ENCODE data around the gene AGBL3.
"Not testable (repeated sequence)": the region's sequence is repeated elsewhere in the genome, so short reads cannot be mapped to it uniquely, and the experiment has no call there.

Gene AGBL3

GRCh38 chr7:135168489-135169140, 182.3 kb downstream of the AGBL3 start:
- DNase-seq (ENCODE audit: low spot score): no peak

- peak; percentile 88 for DNase-seq (ENCODE audit: low spot score)
Observed at GRCh38 chr7:135169141-135169963, 183.0 kb downstream of the AGBL3 start.

- DNase-seq (ENCODE audit: low spot score): no peak
Observed at GRCh38 chr7:135169964-135170273, 183.6 kb downstream of the AGBL3 start.

GRCh38 chr7:135170274-135170997, 184.1 kb downstream of the AGBL3 start, which contains the start of gene CYREN:
TSS of gene CYREN (minus strand) at chr7:135170707. CDS start at chr7:135168922, 1,785 bp downstream.
- DNase-seq (ENCODE audit: low spot score): peak; percentile 94

- not testable (repeated sequence) for DNase-seq (ENCODE audit: low spot score)
Observed at GRCh38 chr7:135170998-135171481, 184.7 kb downstream of the AGBL3 start.

GRCh38 chr7:135171581-135172291, 185.4 kb downstream of the AGBL3 start:
- not testable (repeated sequence) for DNase-seq (ENCODE audit: low spot score)

GRCh38 chr7:135173916-135174315, 187.6 kb downstream of the AGBL3 start:
- not testable (repeated sequence) for DNase-seq (ENCODE audit: low spot score)

- DNase-seq (ENCODE audit: low spot score): no peak
Observed at GRCh38 chr7:135174941-135175340, 188.6 kb downstream of the AGBL3 start.

GRCh38 chr7:135175931-135176330, 189.6 kb downstream of the AGBL3 start:
- DNase-seq (ENCODE audit: low spot score): no peak

GRCh38 chr7:135177028-135177696, 190.9 kb downstream of the AGBL3 start:
- no peak for DNase-seq (ENCODE audit: low spot score)

GRCh38 chr7:135178364-135178763, 192.1 kb downstream of the AGBL3 start:
- DNase-seq (ENCODE audit: low spot score): no peak

GRCh38 chr7:135179321-135179925, 193.1 kb downstream of the AGBL3 start:
- no peak for DNase-seq (ENCODE audit: low spot score)

- DNase-seq (ENCODE audit: low spot score): no peak
Observed at GRCh38 chr7:135180122-135180521, 193.8 kb downstream of the AGBL3 start.

- no peak for DNase-seq (ENCODE audit: low spot score)
Observed at GRCh38 chr7:135181261-135181928, 195.1 kb downstream of the AGBL3 start.

GRCh38 chr7:135181929-135182678, 195.8 kb downstream of the AGBL3 start:
- no peak for DNase-seq (ENCODE audit: low spot score)

GRCh38 chr7:135183478-135183877, 197.2 kb downstream of the AGBL3 start:
- no peak for DNase-seq (ENCODE audit: low spot score)

GRCh38 chr7:135184254-135184841, 198.0 kb downstream of the AGBL3 start:
- DNase-seq (ENCODE audit: low spot score): no peak
